Esophagus squamous epithelium (tissue), 5 donors: ENCODE data around the gene CFAP97D2. TPM values are rescaled to one million over a fixed set of nuclear protein-coding genes. Genes with fewer than 3 reads are reported as not detected.

ENCODE experiments used
- DNase-seq: peaks from one replicate; lab custom pipeline; 2025; lab: John Stamatoyannopoulos, UW
- H3K27ac ChIP-seq, 4 donors: fragments of 200-600 bp; sonication (generic); one replicate each; pipeline ENCODE4 v1.5.1; 2016 to 2019; ENCODE audit warnings: mild to moderate bottlenecking in 1 of 4
- H3K27me3 ChIP-seq, 4 donors: fragments of 200-600 bp; sonication (generic); 1 replicate in 3 of 4; 2 replicates in 1 of 4; pipeline versions ENCODE4 v1.5.1 to v1.6.0; 2017 to 2021; ENCODE audit warnings: antibody characterized with exemption in 1 of 4
- H3K36me3 ChIP-seq, 3 donors: fragments of 200-600 bp; sonication (generic); one replicate each; pipeline ENCODE4 v1.5.1; 2016 to 2019
- H3K4me1 ChIP-seq, 3 donors: fragments of 200-600 bp; sonication (generic); one replicate each; pipeline ENCODE4 v1.5.1; 2017 to 2019
- H3K4me3 ChIP-seq, 4 donors: fragments of 200-600 bp; sonication (generic); 1 replicate in 3 of 4; 2 replicates in 1 of 4; pipeline ENCODE4 v1.5.1; 2016 to 2019; ENCODE audit warnings: mild to moderate bottlenecking in 2 of 4, moderate library complexity in 1 of 4
- H3K9me3 ChIP-seq, 3 donors: fragments of 200-600 bp; sonication (generic); one replicate each; pipeline ENCODE4 v1.5.1; 2016 to 2019
- CTCF ChIP-seq, 6 experiments: fragments of 450-650 bp in 4 of 6; fragments of 200-600 bp in 2 of 6; sonication (generic) in 2 of 6; IDR thresholded peaks; one replicate each; pipeline ENCODE4 v1.5.1; 2016 to 2019; ENCODE audit warnings: antibody characterized with exemption in 6 of 6, mild to moderate bottlenecking in 4 of 6, moderate library complexity in 4 of 6
- POLR2A ChIP-seq, 4 donors: fragments of 450-650 bp; IDR thresholded peaks; one replicate each; pipeline ENCODE4 v1.6.1; 2017; ENCODE audit warnings: antibody characterized with exemption in 4 of 4, mild to moderate bottlenecking in 4 of 4, moderate library complexity in 3 of 4
- WGBS, 2 donors: methylation state at CpG; one replicate each; pipeline ENCODE4 v1.1.5; 2018; 5-methylcytosine and 5-hydroxymethylcytosine counted together
- intact Hi-C: fragments of 100-400 bp; cut with DNase I; formaldehyde crosslinking; loops from one replicate; pipeline ENCODE4 v1.15.0; 2022
- total RNA-seq, 4 donors: library from RNA; depleted of rRNA; stranded (reverse); fragments of >200 nt; gene quantifications; one replicate each; pipeline ENCODE4 v1.1.0, GENCODE V29; 2016
- donor health status: DM: yes; HTN: yes; CAD: no.

CFAP97D2 gene
- total RNA-seq, 4 donors from 2014 or later, result not detected

DNA sequence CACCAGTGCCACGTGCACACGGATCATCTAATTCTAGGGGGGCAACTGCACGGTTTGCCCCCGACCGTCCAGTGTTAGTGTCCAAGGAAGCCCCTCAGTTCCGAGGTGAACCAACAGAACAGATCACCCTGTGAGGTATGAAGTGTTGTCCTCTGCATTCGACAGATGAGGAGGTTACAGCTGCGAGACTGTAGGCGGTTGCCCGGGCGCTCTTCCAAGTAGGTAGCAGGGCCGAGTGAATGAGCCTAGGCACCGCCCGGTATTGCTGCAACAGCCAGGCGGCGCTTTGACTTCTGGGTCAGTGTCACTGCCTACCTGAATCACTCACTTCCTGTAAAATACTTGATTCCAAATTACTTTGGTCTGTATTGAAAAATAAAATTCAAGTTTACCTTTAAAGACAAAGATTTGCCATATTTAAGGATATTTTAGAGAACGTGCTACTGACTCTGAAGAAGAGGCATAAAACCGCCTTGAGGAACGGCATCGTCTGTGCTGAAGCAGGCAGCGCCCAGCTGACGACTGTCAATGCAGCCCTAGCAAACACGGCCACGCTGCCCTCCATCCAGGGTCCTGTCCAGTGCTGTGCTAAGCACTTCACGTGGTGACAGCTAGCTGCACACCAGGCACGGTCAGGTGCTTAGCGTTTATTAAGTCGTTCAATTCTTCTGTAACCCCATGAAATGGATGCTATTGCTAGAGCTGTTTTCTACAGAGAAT is 27.3 kb upstream of the CFAP97D2 start:
- no peak overlapping the region for H3K27ac ChIP-seq
- 58 to 65% methylated on average over 22 to 26 of the region's 28 CpGs for WGBS, 2 donors

DNA sequence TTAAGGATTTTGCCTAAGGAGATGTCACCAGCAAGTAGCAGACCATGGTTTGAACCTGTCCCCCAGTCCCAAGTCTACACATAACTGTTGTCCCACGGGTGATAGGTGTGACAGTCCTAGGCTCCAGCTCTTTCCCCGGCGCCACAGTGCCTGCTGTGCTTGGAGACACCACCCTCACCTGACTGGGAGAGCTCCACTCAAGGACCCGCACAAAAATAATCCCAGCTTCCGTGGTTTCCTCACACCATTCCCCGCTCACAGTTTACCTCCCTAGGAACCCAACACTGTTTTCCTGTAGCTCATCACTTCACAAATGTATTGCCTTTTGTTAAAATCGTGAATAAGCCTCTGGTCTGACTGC is 26.8 kb upstream of the CFAP97D2 start:
- intact Hi-C loops, result loop anchor here (5.0 kb wide), 1 partner anchor 50 kb away; no protein-coding TSS in a partner anchor
- TF ChIP-seq POLR2A (IDR thresholded peaks at IDR 0.05) (no peak), CTCF (IDR thresholded peaks at IDR 0.05) (no peak)
- no peak for DNase-seq
- Histone ChIP-seq H3K27ac (no peak overlapping the region), H3K4me3 (no peak overlapping the region), H3K36me3 (no peaks in the 10 kb centered on the region), H3K27me3 (peaks cover 0 to 2% (median 0%) of the 10 kb centered on the region in 4 donors), H3K4me1 (peaks cover 0 to 12% (median 3%) of the 10 kb centered on the region in 3 donors), H3K9me3 (no peaks in the 10 kb centered on the region)
- 83 to 88% methylated on average over 7 of the region's 7 CpGs for WGBS, 2 donors

More for the DNA sequence above, 27.3 kb upstream of the CFAP97D2 start:
- Histone ChIP-seq H3K4me3 (no peak overlapping the region), H3K9me3 (no peaks in the 10 kb centered on the region), H3K36me3 (no peaks in the 10 kb centered on the region), H3K4me1 (peaks cover 0 to 12% (median 3%) of the 10 kb centered on the region in 3 donors), H3K27me3 (no peaks in the 10 kb centered on the region)
- TF ChIP-seq POLR2A (IDR thresholded peaks at IDR 0.05) (no peak), CTCF (IDR thresholded peaks at IDR 0.05) (peak in 5 of 6 experiments; percentile 24 to 66 (median 51))
- intact Hi-C loops, result loop anchor here (5.0 kb wide), 1 partner anchor 51 kb away; no protein-coding TSS in a partner anchor
- DNase-seq, result no peak

DNA sequence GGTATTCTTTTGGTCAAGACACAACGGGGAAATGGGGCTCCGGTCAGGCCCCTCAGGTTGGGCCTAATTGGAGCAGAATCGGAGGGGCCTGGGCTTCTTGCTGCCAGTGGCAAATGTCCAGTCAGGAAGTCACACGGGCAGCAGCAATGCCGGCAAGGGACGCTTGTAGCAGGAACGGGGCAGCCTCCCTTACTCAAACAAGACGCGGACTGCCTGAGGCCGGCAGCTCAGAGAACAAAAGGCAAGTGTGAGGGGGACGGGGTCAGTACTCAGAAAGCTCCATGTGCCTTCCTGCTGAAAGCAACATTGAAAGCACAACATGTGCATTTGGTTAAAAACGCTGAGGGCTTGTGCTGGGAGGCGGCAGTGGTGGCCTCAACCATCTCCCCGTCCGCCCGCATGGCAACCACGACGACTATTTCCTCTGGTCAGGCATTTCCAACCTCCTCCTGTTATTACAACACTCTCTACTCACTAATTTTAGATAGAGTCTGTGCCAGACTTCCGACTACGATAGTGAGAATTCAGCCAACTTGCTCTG is 26.2 kb upstream of the CFAP97D2 start:
- intact Hi-C loops, result loop anchor here (5.0 kb wide), 1 partner anchor 49 kb away; no protein-coding TSS in a partner anchor
- Histone ChIP-seq H3K4me3 (no peak overlapping the region), H3K9me3 (no peaks in the 10 kb centered on the region), H3K4me1 (peaks cover 0 to 12% (median 3%) of the 10 kb centered on the region in 3 donors), H3K27me3 (peaks cover 0 to 5% (median 0%) of the 10 kb centered on the region in 4 donors), H3K27ac (no peak overlapping the region), H3K36me3 (no peaks in the 10 kb centered on the region)
- no peak for DNase-seq
- TF ChIP-seq POLR2A (IDR thresholded peaks at IDR 0.05) (no peak), CTCF (IDR thresholded peaks at IDR 0.05) (no peak)
- 73% methylated on average over 10 to 20 of the region's 20 CpGs for WGBS, 2 donors

GRCh38 chr13:114153485-114154080 is 25.5 kb upstream of the CFAP97D2 start:
- Histone ChIP-seq H3K4me1 (peaks cover 0 to 12% (median 3%) of the 10 kb centered on the region in 3 donors), H3K27ac (no peak overlapping the region), H3K4me3 (no peak overlapping the region), H3K27me3 (peaks cover 0 to 9% (median 0%) of the 10 kb centered on the region in 4 donors), H3K9me3 (no peaks in the 10 kb centered on the region), H3K36me3 (no peaks in the 10 kb centered on the region)
- DNase-seq, result no peak
- intact Hi-C loops, result loop anchor here (5.0 kb wide), 1 partner anchor 49 kb away; no protein-coding TSS in a partner anchor
- 95% methylated on average over 6 of the region's 6 CpGs for WGBS, 2 donors
- no peak for TF ChIP-seq CTCF (IDR thresholded peaks at IDR 0.05)
- TF ChIP-seq POLR2A (IDR thresholded peaks at IDR 0.05), result no peak
